Medulla oblongata (tissue), 1 donor: ENCODE data around the gene MTX2.

Experiments
- DNase-seq: peaks from one replicate; pipeline ENCODE4 v3.0.0-alpha.2; 2015; ENCODE audit errors: extremely low spot score

Gene MTX2

GRCh38 chr2:176269319-176270099 is at the start of gene MTX2:
Gene MTX2 (plus strand): TSS chr2:176269442. CDS start chr2:176269630, 188 bp downstream.
- peak; percentile 77 for DNase-seq

- no peak for DNase-seq
These were observed 41.4 kb upstream of the MTX2 start for GRCh38 chr2:176227874-176228273.

GRCh38 chr2:176234156-176234555 is 35.1 kb upstream of the MTX2 start:
- no peak for DNase-seq

GRCh38 chr2:176234940-176235339 is 34.3 kb upstream of the MTX2 start:
- DNase-seq = no peak

GRCh38 chr2:176237456-176237855 is 31.8 kb upstream of the MTX2 start:
- DNase-seq = no peak

GRCh38 chr2:176239031-176239430 is 30.2 kb upstream of the MTX2 start:
- no peak for DNase-seq

- DNase-seq = no peak
These were observed 28.9 kb upstream of the MTX2 start for GRCh38 chr2:176240301-176240700.

- no peak for DNase-seq
These were observed 27.0 kb upstream of the MTX2 start for GRCh38 chr2:176242276-176242675.

- peak; percentile 87 for DNase-seq
These were observed 22.9 kb upstream of the MTX2 start for GRCh38 chr2:176246331-176246730.

- DNase-seq = no peak
These were observed 21.4 kb upstream of the MTX2 start for GRCh38 chr2:176247859-176248258.

- DNase-seq = no peak
These were observed 17.3 kb upstream of the MTX2 start for GRCh38 chr2:176251928-176252327.

- DNase-seq = no peak
These were observed 8.6 kb upstream of the MTX2 start for GRCh38 chr2:176260689-176261088.

GRCh38 chr2:176261136-176261535 is 8.1 kb upstream of the MTX2 start:
- DNase-seq = no peak

- no peak for DNase-seq
These were observed 295 bp upstream of the MTX2 start for GRCh38 chr2:176268976-176269318.

GRCh38 chr2:176270100-176270750 is 983 bp downstream of the MTX2 start:
- DNase-seq = no peak

GRCh38 chr2:176272870-176273459 is 3.7 kb downstream of the MTX2 start:
- no peak for DNase-seq

- DNase-seq = no peak
These were observed 9.7 kb downstream of the MTX2 start for GRCh38 chr2:176278927-176279326.

GRCh38 chr2:176280156-176280555 is 10.9 kb downstream of the MTX2 start:
- DNase-seq = no peak

- no peak for DNase-seq
These were observed 11.8 kb downstream of the MTX2 start for GRCh38 chr2:176280867-176281658.

- no peak for DNase-seq
These were observed 14.2 kb downstream of the MTX2 start for GRCh38 chr2:176283291-176284068.

- no peak for DNase-seq
These were observed 15.3 kb downstream of the MTX2 start for GRCh38 chr2:176284461-176285049.
